ENCODE measurements around the gene RSL1D1. TPM values are rescaled to one million over a fixed set of nuclear protein-coding genes. Genes with fewer than 3 reads are reported as not detected.
"Not testable (repeated sequence)": the region's sequence is repeated elsewhere in the genome, so short reads cannot be mapped to it uniquely, and the experiment has no call there.

RSL1D1 gene
- total and polyA plus RNA-seq, 10 of the 15 experiments (the other 5 are each of a cell fraction or from before 2014, with no cell fraction given) = 106 to 535 (median 304) TPM

- H3K36me3 ChIP-seq (ENCODE audit: control insufficient read depth in 2 of 2, insufficient read depth in 2 of 2, low read length in 1 of 2); H4K20me1 ChIP-seq (ENCODE audit: control insufficient read depth, insufficient read depth); RAD21 ChIA-PET (ENCODE audit: unreplicated experiment); H3K79me2 ChIP-seq (ENCODE audit: control insufficient read depth, insufficient read depth, low read length); H3K4me3 ChIP-seq; BruUV-seq (replicated peaks); H3K4me1 ChIP-seq (ENCODE audit: control insufficient read depth, insufficient read depth, low read length); DNase-seq (ENCODE audit: low read depth, low spot score); H3K9me3 ChIP-seq (replicated peaks; ENCODE audit: control insufficient read depth, insufficient read depth, low read length); in situ Hi-C loops (cut with MboI); intact Hi-C loops (cut with micrococcal nuclease; ENCODE audit: unreplicated experiment); H2AFZ ChIP-seq (ENCODE audit: control insufficient read depth, low read depth, low read length); H3K9ac ChIP-seq (ENCODE audit: control insufficient read depth, insufficient read depth, low read length); H3K27me3 ChIP-seq (replicated peaks in 1 of 2; ENCODE audit: control insufficient read depth in 2 of 2, insufficient read depth in 2 of 2, low read length in 1 of 2); H3K27ac ChIP-seq (ENCODE audit: control insufficient read depth, insufficient read depth); H3K4me2 ChIP-seq (ENCODE audit: control insufficient read depth, insufficient read depth); FAIRE-seq; ATAC-seq: not testable (repeated sequence)
- TF ChIP-seq FOXK2 (IDR thresholded peaks at IDR 0.05) = 0 out of 2 replicates have a peak, but pooled peaks have one; percentile 7
- ChIA-PET POLR2A (interaction anchor here (0.5 kb wide), 1 partner anchor 48 kb away, joined by 4 read pairs; no protein-coding TSS in a partner anchor), CTCF (interaction anchor here (0.8 to 2.1 kb wide), 4 partner anchors 13 to 294 kb away, joined by 3 to 4 read pairs (median 4); no protein-coding TSS in a partner anchor), SMC1A (ENCODE audit: uncharacterized antibody, unreplicated experiment) (interaction anchor here (1.5 kb wide), 1 partner anchor 10 kb away, joined by 5 read pairs; no protein-coding TSS in a partner anchor)
- WGBS (ENCODE audit: insufficient coverage, insufficient replicate concordance, low lambda C conversion rate, missing lambda C conversion rate) = 60% methylated on average over 13 of the region's 13 CpGs
Measured at GRCh38 chr16:11825520-11826165, 25.7 kb downstream of the RSL1D1 start.

- in situ Hi-C loops (cut with MboI) = loop anchor here (25.0 kb wide), 1 partner anchor 287 kb away; a partner anchor contains a TSS
- Histone ChIP-seq H3K27me3 (replicated peaks in 1 of 2; ENCODE audit: control insufficient read depth in 2 of 2, insufficient read depth in 2 of 2, low read length in 1 of 2) (no peaks in the 10 kb centered on the region), H3K4me2 (ENCODE audit: control insufficient read depth, insufficient read depth) (no peak overlapping the region), H3K36me3 (ENCODE audit: control insufficient read depth in 2 of 2, insufficient read depth in 2 of 2, low read length in 1 of 2) (no peaks in the 10 kb centered on the region), H3K9ac (ENCODE audit: control insufficient read depth, insufficient read depth, low read length) (no peak overlapping the region), H2AFZ (ENCODE audit: control insufficient read depth, low read depth, low read length) (no peak overlapping the region), H3K4me1 (ENCODE audit: control insufficient read depth, insufficient read depth, low read length) (no peaks in the 10 kb centered on the region), H3K27ac (ENCODE audit: control insufficient read depth, insufficient read depth) (no peak overlapping the region), H4K20me1 (ENCODE audit: control insufficient read depth, insufficient read depth) (no peaks in the 10 kb centered on the region), H3K9me3 (replicated peaks; ENCODE audit: control insufficient read depth, insufficient read depth, low read length) (no peaks in the 10 kb centered on the region), H3K4me3 (no peak overlapping the region), H3K79me2 (ENCODE audit: control insufficient read depth, insufficient read depth, low read length) (no peaks in the 10 kb centered on the region)
- POLR2A ChIA-PET = interaction anchor here (0.7 to 0.9 kb wide), 3 partner anchors 127 to 414 kb away, joined by 3 to 5 read pairs (median 3); no protein-coding TSS in a partner anchor
- BruUV-seq (replicated peaks) = no TSS peak
- ATAC-seq (no peak), DNase-seq (ENCODE audit: low read depth, low spot score) (no peak), FAIRE-seq (no peak)
- no peak for TF ChIP-seq DPF2 (IDR thresholded peaks at IDR 0.05)
- TF ChIP-seq SUZ12 (IDR thresholded peaks at IDR 0.05; ENCODE audit: unreplicated experiment) = no peak
- TF ChIP-seq, protein P1, sequence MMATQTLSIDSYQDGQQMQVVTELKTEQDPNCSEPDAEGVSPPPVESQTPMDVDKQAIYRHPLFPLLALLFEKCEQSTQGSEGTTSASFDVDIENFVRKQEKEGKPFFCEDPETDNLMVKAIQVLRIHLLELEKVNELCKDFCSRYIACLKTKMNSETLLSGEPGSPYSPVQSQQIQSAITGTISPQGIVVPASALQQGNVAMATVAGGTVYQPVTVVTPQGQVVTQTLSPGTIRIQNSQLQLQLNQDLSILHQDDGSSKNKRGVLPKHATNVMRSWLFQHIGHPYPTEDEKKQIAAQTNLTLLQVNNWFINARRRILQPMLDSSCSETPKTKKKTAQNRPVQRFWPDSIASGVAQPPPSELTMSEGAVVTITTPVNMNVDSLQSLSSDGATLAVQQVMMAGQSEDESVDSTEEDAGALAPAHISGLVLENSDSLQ (IDR thresholded peaks at IDR 0.05) = no peak
- TF ChIP-seq KDM1A (IDR thresholded peaks at IDR 0.05; ENCODE audit: borderline replicate concordance) = no peak
- no peak for TF ChIP-seq ZBED1 (IDR thresholded peaks at IDR 0.05; ENCODE audit: borderline replicate concordance)
- TF ChIP-seq MYC (IDR thresholded peaks at IDR 0.05; ENCODE audit: insufficient read depth, insufficient read length, insufficient replicate concordance, low read length, severe bottlenecking) = no peak
- TF ChIP-seq CUX1 (IDR thresholded peaks at IDR 0.05; ENCODE audit: insufficient replicate concordance, low read depth, low read length) = no peak
- CTCF ChIA-PET = no interaction called here
- intact Hi-C loops (cut with micrococcal nuclease; ENCODE audit: unreplicated experiment) = no loop called here
- RAD21 ChIA-PET (ENCODE audit: unreplicated experiment) = interaction anchor here (1.3 to 1.5 kb wide), 2 partner anchors 125 to 293 kb away, joined by 3 to 4 read pairs; no protein-coding TSS in a partner anchor
- 56% methylated on average over 5 of the region's 5 CpGs for WGBS (ENCODE audit: insufficient coverage, insufficient replicate concordance, low lambda C conversion rate, missing lambda C conversion rate)
- SMC1A ChIA-PET (ENCODE audit: uncharacterized antibody, unreplicated experiment) = no interaction called here
Measured at GRCh38 chr16:11824362-11824761, 27.0 kb downstream of the RSL1D1 start.

All from GM12878 (cell line).